ENCODE results near the gene ADAM12.

DNA sequence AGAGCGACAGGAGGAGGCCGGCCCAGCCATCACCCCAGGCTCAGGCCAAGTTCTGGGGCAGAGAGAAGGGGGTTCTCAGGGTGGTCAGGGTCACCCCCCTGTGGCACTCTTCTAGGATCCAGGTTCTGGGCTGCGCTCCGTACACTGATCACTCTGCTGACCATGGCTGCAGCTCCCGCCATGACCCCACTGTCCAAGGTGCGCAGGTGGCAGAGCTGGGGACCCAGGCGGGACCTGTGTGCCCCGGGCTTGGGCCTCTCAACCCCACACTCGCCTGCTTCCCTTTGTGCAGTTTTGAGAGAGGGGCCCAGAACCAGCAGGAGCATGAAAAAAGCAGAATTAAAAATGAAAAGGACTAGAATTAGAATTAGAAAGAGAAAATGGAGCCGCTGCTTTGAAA is 264.8 kb downstream of the ADAM12 start:
- TF ChIP-seq POLR2AphosphoS5 (IDR thresholded peaks at IDR 0.05; ENCODE audit: low read depth, low read length) = no peak
- no peak for TF ChIP-seq POLR2A (IDR thresholded peaks at IDR 0.05; ENCODE audit: low read depth, low read length)

Measured in GM12891 (cell line).